Uterus (tissue), 2 donors: ENCODE results near the gene ANKH.

Source experiments
- CTCF ChIP-seq, 4 experiments: fragments of 200-600 bp in 2 of 4; fragments of 450-650 bp in 2 of 4; sonication (generic) in 2 of 4; IDR thresholded peaks; one replicate each; pipeline ENCODE4 v1.5.1; 2016 to 2019; ENCODE audit warnings: antibody characterized with exemption in 4 of 4, mild to moderate bottlenecking in 2 of 4, moderate library complexity in 1 of 4
- POLR2A ChIP-seq, 2 donors: fragments of 450-650 bp; IDR thresholded peaks; one replicate each; pipeline ENCODE4 v1.6.1; 2016; ENCODE audit warnings: antibody characterized with exemption in 2 of 2, mild to moderate bottlenecking in 1 of 2, moderate library complexity in 1 of 2

- TF ChIP-seq CTCF (IDR thresholded peaks at IDR 0.05) (no peak), POLR2A (IDR thresholded peaks at IDR 0.05) (no peak)
Observed at GRCh38 chr5:14700478-14701436, 170.8 kb downstream of the ANKH start.
